SKM-1 (cell line): ENCODE results near the gene SGCA.

Experiments
- DNase-seq: peaks from one replicate; lab custom pipeline; 2025; ENCODE audit not compliant: unreplicated experiment; lab: John Stamatoyannopoulos, UW

The SGCA gene

DNA sequence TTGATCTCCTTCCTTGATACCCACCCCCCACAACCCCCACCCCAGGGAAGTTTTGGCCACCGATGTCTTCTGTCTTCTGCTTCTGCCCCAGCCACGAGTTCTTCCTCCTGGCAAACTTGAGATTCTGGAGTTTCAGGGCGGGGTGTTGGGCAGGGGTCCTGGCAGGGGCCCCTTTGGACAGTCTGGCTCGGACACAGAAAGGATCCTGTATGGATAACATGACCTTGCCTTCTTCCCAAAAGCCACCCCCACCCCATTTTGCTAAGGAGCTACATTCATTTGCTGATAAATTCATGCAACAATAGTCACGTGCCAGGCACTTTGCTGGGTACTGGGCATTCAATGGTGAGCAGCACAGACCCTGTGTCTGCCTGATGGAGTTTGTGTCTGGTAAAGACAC, 41.5 kb downstream of the SGCA start:
- DNase-seq: no peak

DNA sequence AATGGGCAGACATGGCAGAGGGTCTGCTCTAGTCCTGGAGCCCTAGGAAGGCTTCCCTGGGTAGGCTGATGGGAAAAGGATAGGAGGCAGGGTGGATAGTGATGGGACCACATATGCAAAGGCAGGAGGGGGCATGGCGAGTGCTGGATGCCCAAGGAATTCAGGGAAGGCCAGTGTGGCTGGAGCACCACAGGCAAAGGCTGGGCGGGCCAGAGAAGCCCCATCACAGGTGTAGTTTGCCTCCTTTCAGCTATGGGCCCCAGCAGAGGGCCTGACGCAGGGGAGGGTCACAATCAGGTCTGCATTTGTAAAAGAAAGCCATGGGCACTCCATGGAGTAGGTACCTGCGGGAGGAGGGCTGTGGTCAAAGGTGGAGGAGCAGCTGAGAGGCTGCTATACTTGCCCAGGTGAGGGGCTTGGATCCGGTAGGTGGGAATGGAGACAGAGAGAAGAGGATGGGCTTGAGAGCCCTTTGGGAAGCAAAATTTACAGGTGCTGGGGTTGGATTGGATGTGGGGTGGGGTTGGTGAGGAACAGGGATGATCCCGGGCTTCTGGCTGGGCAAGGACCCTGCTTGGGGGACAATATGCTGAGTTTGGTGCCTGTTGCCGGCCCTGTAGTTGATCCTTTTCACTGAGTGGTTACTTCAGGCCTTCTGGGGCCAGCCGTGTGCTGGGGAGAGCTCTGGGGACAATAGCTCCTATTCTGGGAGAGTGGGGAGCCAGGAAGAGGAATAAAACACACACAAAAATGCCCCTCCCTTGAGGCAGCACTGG, 42.2 kb downstream of the SGCA start:
- no peak for DNase-seq

DNA sequence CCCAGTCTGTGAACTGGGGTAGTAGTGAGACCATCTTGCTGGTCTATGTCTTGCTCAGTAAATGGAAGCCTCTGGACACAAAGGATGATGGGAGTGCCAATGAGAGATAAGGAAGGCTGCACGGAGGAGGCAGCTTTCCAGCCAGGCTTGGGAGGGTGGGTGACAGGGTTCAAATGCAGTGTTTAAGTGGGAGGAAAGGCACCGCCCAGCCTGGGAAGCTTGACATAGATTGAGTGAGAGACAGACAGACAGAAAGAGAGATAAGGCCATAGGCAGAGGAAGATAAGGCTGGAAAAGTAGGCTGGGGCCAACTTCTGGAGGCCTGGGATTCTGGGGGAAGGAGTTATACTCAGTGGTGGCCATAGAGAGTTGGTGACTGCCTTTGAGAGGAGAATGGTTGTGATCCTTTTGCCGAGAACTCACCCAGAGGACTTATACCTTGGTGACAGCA, 42.8 kb downstream of the SGCA start:
- no peak for DNase-seq

DNA sequence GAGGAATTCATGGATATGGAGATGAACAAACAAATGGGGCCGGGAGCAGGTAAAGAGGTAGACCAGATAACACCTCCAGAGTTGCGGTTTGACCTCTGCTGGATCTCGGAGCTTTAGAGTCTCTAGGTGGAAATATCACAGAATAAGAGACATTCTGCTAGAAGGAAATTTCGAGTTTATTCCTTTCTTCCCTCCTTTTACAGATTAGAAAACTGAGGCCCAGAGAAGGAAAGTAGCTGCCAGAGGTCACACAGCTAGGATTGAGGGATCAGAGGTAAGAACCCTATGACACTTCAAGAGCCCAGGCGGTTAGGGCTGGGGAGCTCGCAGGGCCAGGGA, 43.3 kb downstream of the SGCA start:
- no peak for DNase-seq

DNA sequence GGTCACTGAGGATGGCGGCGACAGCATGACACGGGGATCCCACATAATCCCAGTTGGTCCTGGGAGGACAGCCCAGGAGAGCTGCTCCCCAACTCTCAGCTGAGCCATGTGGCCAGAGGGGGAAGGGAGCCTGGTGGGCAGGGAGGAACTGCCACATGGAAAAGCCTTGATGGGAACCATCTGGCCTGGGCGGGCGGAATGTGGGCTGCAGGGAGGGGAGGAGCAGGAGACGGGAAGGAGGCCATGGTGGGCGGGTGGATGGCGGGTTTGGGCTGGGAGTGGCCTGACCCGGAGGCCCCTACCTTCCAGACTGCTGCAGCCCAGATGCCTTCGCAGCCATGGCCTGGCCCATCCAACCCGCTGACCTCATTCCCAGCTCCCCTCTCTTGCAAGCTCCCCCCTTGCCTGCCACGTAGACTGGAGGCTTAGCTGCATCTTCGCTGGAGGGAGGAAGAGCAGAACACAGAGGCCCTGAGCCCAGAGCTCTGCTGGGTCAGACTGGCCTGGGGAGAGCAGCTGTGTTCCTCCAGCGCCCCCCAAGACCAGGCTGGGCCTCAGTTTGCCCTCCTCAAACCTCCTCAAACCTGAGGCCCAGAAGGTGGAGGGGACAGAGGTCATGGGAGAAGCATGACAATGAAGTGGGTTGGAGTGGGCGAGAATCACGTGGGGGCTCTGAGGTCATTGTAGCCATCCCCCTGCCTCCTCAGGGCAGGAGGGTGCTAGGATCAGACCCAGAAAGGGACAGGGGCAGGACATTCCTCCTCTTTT, 43.9 kb downstream of the SGCA start:
- no peak for DNase-seq

DNA sequence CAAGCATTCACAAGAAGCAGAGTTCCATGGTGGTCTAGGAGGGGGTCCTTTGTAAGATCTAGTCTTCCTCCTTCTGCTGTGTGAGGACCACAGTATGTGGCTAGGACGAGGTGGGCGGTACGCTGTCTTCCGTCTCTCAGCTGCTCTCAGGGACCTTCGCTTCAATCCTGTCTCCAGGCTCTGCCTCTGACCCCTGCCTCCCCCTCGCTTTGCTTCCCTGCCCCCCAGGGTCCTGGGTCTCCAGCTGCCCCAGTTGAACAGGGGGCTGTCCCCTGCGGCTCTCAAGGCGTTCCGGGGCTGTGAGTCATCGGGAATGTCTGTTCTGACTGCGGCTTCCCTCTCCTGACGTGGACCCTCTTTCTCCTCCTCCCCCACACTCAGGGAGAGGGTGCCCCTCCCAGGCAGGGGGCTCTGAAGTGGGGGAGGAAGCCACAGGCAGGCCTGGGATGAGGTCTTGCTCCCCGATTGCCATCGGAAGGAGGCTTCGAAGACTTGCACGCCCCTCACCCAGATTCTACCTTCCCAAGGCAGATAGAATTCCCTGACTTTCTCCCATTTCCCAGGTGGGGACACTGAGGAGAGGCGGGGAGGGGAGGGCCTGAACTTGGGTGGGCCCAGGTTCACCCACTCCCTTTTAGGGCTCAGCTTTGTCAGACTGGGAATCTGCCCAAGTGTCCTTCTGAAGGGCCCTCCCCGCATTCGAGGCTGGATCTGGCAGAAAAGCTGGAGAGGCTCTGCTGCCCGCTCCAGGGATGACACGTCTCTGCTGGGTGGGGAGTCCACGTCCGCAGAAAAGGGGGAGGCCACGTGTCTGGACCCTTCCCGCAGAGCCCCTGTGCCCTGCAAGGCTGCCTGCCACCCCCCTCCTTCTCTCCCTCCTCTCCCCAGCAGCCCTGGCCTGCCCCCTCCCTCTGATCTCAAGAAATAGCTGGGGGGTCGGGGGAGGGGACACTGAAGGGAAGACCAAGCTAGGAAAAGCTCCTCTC, 44.7 kb downstream of the SGCA start:
- no peak for DNase-seq

DNA sequence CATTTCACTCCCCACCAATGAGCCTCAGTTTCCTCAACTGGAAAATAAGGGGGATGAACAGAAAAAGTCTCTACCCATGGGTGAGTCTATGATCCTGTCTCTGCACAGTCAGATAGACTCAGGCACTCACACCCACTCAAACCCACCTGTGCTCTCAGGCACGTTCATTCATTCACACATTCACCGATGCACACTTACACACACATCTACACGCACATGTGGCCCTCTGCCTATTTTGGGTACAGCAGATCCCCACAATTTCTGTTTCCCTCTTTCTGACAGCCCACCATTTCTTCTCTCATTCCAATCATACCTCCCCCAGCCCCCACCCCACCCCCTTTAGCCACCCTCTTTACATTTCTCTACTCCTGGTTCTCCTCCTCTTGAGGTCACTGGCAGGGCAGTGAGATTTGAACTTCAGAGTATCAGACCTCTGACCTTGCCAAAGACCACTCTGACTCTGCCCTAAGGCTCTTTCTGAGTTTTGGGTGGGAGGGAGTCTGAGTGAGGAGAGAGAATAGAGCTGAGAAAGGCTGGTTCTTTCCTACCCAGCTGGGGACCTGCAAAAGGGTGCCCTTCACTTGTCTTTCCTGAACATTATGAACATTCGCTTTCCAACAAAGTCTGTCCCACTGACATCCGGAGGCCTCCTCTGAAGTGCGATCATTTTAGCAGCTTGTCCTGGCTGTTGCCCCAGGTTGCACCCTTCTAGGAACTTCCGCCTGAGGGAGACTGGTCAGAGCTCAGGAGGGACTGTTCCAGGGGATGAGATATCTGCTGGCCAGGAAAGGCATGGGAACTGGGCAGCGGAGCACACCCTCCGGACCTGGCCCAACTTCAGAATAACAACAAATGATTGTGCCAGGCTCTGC, 45.7 kb downstream of the SGCA start:
- no peak for DNase-seq

DNA sequence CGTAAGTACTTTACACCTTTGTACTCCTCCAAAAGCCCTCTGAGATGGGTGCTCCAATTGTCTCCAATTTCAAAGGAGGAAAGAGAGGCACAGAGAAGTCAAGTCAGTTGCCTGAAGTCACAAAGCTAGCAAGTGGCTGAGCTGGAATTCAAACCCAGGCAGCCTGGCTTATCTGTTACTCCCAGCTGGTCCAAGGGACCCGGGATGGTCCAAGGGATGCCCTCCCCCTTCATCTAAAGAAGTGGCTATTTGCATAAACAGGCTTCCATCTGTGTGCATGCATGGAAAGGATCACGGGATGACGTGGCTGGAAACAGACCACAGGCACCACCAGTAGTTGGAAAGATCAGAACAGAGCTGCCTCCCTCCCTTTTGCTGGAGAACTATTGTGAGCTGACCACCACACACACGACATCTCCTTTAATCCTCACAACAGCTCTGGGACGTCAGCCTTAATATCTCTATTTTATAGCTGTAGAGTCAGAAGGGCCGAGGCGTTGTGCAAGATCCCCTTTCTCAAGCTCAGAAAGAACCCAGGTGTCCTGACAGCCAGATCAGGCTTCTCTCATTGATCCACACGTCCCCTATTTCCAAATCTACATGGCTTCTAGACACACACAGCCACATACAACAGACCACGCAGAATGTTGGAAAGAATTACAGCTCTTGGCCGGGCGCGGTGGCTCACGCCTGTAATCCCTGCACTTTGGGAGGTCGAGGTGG, 46.5 kb downstream of the SGCA start:
- DNase-seq: no peak

DNA sequence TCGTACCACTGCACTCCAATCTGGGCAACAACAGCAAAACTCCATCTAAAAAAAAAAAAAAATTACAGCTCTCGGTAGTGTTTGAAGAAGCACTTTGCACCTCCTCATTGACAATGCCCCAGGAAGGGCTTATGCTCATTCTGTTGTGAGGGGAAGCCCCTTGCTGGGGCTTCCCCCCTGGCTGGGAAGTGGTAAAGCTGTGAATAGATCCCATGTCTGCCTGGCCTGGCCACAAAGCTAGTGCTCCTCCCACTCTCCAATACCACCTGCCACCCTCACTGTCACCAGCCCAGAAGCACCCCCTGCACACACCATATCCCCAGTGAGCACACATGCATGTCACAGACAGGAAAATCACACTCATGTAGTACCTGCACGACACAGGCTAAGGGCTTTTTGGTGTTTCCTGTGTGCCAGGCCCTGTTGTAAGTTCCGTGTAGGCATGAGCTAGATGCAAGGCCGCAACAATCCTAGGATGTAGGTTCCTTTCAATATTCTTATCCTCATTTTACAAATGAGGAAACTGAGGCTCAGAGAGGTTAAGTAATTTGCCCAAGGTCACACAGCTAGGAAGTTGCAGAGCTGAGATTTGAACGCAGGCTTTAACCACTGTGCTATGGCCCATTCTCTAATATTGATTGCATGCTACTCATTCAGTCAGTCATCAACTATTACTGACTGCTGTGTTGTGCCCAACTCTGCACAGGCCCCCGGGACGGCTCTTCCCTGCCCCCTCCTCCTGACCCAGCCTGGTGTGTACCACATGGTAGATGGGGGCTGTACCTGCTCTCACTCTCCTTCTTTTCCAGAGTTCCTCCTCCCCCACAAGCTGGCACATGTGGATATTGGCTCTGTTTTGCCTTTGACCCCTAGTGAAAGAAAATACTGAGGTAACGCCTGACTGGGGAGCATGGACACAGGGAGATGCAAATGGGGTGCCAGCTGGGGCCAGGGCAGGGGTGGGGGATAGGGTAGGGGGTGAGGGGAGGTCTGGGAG, 47.5 kb downstream of the SGCA start:
- no peak for DNase-seq

DNA sequence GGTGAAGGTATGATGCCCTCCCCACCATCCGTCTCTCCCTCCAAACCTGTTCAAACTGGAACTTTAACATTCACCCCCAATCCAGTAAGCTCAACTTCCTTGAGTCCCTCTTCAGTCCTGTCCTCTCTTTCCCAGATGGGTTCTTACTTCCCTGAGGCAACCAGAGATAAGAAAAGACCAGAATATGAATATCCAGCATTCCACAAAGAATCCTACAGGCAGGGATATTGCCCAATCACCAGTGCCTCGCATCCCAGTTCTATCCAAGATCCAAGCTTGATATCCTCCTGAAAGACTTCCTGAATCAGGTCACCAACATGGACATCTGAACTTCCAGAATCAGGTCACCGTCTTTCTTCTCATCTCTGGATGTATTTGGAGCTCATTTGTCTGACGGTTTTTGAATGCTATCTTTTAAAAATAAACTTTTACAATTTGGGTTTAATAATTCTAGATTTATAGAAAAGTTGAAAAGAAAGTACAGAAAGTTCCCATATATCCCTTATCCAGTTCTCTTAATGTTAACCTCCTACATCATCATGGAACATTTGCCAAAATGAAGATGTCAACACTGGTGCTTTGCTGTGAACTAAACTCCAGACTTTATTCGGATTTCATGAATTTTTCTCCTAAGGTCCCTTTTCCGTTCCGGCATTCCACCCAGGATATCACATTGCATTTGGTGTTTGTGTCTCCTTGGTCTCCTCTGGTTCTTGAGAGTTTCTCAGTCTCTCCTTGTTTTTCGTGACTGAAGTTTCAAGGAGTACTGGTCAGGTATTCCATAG, 49.4 kb downstream of the SGCA start:
- DNase-seq: no peak

DNA sequence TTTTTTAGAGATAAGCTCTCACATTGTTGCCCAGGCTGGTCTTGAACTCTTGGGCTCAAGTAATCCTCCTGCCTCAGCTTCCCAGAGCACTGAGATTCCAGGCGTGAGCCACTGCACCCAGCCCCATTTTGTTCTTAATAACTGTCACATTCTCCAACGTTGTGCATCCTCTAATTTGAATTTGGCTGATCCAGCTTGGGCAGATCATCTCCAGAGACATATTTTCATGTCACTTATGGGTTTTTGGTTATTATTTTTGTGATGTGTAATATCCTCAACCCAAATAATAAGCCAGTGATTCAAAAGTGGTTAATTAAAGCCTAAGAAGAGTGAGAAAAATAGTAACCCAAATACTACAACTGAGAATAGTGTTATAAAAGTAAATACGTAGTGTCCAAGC, 51.8 kb downstream of the SGCA start:
- DNase-seq: no peak

DNA sequence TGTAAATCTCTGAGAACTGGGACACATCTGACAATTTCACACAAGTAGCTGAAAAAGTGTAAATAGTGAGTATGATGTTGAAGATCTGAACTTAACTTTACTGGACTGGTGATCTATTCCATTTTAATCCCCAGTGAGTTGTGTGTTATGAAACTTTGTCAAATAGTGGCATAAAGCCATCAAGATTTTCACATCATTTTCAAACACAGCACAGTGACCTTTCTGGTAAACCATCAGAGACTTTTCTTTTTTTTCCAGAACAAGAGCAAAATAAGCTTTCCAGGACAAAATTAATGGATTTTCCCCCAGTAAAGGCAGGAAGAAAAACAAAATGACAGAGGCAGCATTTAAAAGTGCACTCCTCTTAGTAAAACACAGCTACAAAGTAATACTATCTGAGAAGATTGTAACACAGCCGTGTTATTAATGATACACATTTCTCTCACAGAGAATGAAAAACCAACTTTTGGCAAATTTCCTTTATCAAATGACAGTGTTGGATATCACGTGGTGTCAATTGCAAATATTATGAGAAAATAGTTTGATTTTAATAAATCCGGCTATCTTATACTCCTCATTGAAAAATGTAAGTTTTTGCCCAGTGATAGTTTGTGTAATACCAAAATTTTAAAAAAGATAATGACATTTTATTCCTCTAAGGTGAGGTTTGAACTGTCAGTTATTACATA, 52.4 kb downstream of the SGCA start:
- no peak for DNase-seq

DNA sequence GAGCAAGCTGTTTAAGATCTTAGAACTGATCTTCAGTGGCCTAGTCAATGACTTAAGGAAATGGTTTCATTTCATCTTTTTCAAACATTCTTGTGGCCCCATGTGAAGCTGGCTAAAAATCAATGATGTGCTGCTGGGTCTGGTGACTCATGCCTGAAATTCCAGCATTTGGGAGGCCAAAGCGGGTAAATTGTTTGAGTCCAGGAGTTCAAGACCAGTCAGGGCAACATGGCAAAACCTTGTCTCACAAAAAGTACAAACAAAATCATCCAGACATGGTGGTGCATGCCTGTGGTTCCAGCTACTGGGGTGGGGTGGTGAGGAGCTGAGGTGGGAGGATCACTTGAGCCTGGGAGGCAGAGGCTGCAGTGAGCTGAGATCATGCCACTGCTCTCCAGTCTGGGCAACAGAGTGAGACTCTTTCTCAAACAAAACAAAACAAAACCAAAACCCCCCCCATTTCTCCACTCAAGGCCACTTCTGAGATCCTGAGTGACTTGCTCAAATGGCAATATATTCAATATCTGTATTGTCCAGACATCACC, 53.0 kb downstream of the SGCA start:
- no peak for DNase-seq

DNA sequence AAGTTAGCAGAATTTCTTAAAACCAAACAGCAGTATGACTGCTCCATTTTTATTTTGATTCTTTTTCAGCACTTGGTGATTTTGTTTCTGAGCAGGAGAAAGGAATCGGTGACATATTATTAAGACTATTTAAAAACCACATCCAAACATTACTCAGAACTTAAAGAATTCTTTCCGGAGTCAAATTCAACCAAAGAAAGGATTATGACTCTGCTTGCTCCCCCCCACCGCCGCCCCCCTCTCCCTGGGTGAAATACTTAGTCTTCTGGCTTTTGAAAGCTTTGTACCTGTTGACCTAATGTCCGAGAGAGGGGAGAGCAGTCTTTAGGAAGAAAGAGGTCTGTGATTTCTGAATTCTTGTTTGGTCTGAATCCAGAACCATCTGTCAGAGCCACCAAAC, 53.5 kb downstream of the SGCA start:
- DNase-seq: no peak

DNA sequence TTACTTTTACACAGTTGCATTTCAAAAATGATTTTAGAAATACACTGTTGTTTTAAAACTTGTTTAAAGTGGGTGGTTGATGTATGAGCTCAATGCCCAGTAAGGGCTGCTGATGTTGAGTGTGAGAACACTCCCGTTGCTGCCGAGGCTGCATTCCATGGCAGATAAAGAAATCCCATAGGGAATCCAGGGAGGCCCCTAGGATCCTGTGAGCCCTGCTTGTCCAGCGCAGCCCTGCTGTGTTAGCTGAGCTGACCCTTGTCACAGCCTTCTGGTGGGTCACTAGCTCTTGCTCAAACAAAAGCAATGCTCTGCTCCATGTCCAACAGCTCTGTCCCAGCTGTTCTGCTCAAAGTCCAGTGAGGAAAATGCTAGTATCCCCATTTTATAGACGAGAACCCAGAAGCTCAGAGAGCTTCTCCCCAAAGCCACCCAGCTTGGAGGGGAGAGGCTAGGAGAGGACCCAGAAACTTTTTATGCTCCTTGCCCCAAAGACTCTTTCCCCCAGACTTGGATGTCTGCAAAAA, 54.2 kb downstream of the SGCA start:
- DNase-seq: no peak

DNA sequence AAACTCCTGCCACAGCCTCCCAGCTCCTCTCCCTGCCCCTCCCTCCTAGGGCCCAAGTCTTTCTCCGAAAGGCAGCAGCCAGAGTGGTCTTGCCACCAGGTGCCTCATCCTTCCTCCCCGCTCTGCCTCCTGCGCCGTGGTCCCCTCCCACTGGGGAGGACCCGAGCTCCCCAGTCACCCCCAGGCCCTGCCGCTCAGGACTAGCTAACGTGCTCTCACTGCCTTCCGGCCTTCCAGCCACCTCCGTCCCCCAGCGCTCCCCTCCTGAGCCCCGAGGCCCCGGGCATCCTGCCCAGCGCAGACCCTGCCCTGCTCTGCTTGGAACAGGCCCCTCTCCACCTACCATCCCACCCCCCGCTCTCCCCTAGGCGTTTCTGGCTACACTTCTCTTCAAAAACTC, 55.0 kb downstream of the SGCA start:
- no peak for DNase-seq
